Endothelial cell of umbilical vein (primary cell): ENCODE measurements around the gene PCDHA7. TPM values are rescaled to one million over a fixed set of nuclear protein-coding genes. Genes with fewer than 3 reads are reported as not detected.

Experiments used
- BruUV-seq: library from RNA; stranded (reverse); fragments of 400-500 nt; replicated peaks from 2 replicates; lab custom pipeline; 2021; lab: Mats Ljungman, UMichigan
- CTCF ChIA-PET: fragments of 300-600, 350-600 bp; sonication (Branson Sonifier 250); formaldehyde crosslinking; loops from one replicate; lab custom pipeline; 2021; ENCODE audit warnings: antibody characterized with exemption, inconsistent platforms; lab: Charles Lee
- POLR2A ChIA-PET: fragments of 300-600, 350-600 bp; sonication (Branson Sonifier 250); formaldehyde crosslinking; loops from one replicate; lab custom pipeline; 2021; ENCODE audit warnings: antibody characterized with exemption, inconsistent platforms; lab: Charles Lee
- DNase-seq: peaks from one replicate; pipeline ENCODE4 v3.0.0-alpha.2; 2011; ENCODE audit warnings: low read depth, low spot score
- FAIRE-seq: peaks from 2 replicates; lab custom pipeline; 2011; peaks lifted over from hg19 to GRCh38; lab: Jason Lieb, UNC
- H2AFZ ChIP-seq: 2 replicates; pipeline ENCODE4 v1.6.0; 2012; ENCODE audit warnings: low read depth, low read length, control low read depth, inconsistent platforms
- H3K27ac ChIP-seq: 2 replicates; pipeline ENCODE4 v1.5.1; 2011; ENCODE audit warnings: low read depth, mild to moderate bottlenecking, control low read depth, low read length, moderate library complexity; ENCODE audit not compliant: insufficient read depth
- H3K27me3 ChIP-seq, 2 experiments: 2 replicates each; pipeline versions ENCODE4 v1.6.0 to v1.6.1; 2011; ENCODE audit warnings: low read length in 2 of 2, mixed read lengths in 1 of 2; ENCODE audit not compliant: control insufficient read depth in 2 of 2, insufficient read depth in 2 of 2
- H3K36me3 ChIP-seq, 2 experiments: 2 replicates in 1 of 2; 3 replicates in 1 of 2; pipeline ENCODE4 v1.5.1; 2011; ENCODE audit warnings: low read length in 2 of 2, mild to moderate bottlenecking in 1 of 2, moderate library complexity in 1 of 2; ENCODE audit not compliant: control insufficient read depth in 2 of 2, insufficient read depth in 2 of 2; ENCODE audit errors: extremely low read depth in 1 of 2
- H3K4me1 ChIP-seq: 3 replicates; pipeline ENCODE4 v1.5.1; 2011; ENCODE audit warnings: mild to moderate bottlenecking, low read length; ENCODE audit not compliant: control insufficient read depth, insufficient read depth; ENCODE audit errors: extremely low read depth
- H3K4me2 ChIP-seq: 2 replicates; pipeline ENCODE4 v1.6.1; 2011; ENCODE audit warnings: low read length, control low read depth, mixed read lengths; ENCODE audit not compliant: insufficient read depth
- H3K4me3 ChIP-seq, 3 experiments: fragments of 200-600 bp in 1 of 3; sonication (generic), shearing (Covaris generic) in 1 of 3; replicated peaks in 1 of 3; 2 replicates each; pipeline ENCODE4 v1.5.1; 2011 to 2016; ENCODE audit warnings: control low read depth in 3 of 3, low read length in 3 of 3, mild to moderate bottlenecking in 2 of 3, inconsistent platforms in 1 of 3, low read depth in 1 of 3, moderate library complexity in 1 of 3; ENCODE audit not compliant: insufficient read depth in 1 of 3
- H3K79me2 ChIP-seq: 2 replicates; pipeline ENCODE4 v1.6.0; 2012; ENCODE audit warnings: low read length, inconsistent platforms; ENCODE audit not compliant: control insufficient read depth, insufficient read depth
- H3K9ac ChIP-seq: replicated peaks from 2 replicates; pipeline ENCODE3; 2011; ENCODE audit warnings: low read length, control low read depth; ENCODE audit not compliant: insufficient read depth; ENCODE audit errors: extremely low read depth
- H3K9me1 ChIP-seq: replicated peaks from 3 replicates; pipeline ENCODE4 v1.6.0; 2011; ENCODE audit warnings: mild to moderate bottlenecking, low read length; ENCODE audit not compliant: control insufficient read depth, insufficient read depth; ENCODE audit errors: extremely low read depth
- H3K9me3 ChIP-seq: replicated peaks from 2 replicates; pipeline ENCODE4 v1.5.1; 2012; ENCODE audit warnings: low read length, inconsistent platforms; ENCODE audit not compliant: control insufficient read depth, insufficient read depth
- H4K20me1 ChIP-seq: replicated peaks from 2 replicates; pipeline ENCODE3; 2011; ENCODE audit warnings: mild to moderate bottlenecking, low read length; ENCODE audit not compliant: control insufficient read depth, insufficient read depth; ENCODE audit errors: extremely low read depth
- CTCF ChIP-seq, 2 donors: IDR thresholded peaks; 1 replicate in 1 of 2; 2 replicates in 1 of 2; pipeline ENCODE4 v1.5.1; 2011; ENCODE audit warnings: low read length in 2 of 2, mild to moderate bottlenecking in 2 of 2, moderate library complexity in 2 of 2, control low read depth in 1 of 2, inconsistent platforms in 1 of 2, low read depth in 1 of 2; ENCODE audit not compliant: insufficient read depth in 1 of 2; ENCODE audit errors: extremely low read depth in 1 of 2
- EZH2 ChIP-seq: IDR thresholded peaks from 2 replicates; pipeline ENCODE4 v1.6.1; 2012; ENCODE audit warnings: borderline replicate concordance, low read depth, mild to moderate bottlenecking, moderate library complexity, low read length, inconsistent platforms; ENCODE audit not compliant: severe bottlenecking
- FOS ChIP-seq: IDR thresholded peaks from 2 replicates; pipeline ENCODE4 v1.6.1; 2011; ENCODE audit warnings: mild to moderate bottlenecking, low read length, moderate library complexity, borderline replicate concordance; ENCODE audit not compliant: insufficient read depth
- GATA2 ChIP-seq: IDR thresholded peaks from 2 replicates; pipeline ENCODE4 v1.7.0; 2011; ENCODE audit warnings: low read depth, mild to moderate bottlenecking, moderate library complexity, mixed read lengths, low read length; ENCODE audit not compliant: insufficient read length, insufficient read depth
- JUN ChIP-seq: IDR thresholded peaks from 2 replicates; pipeline ENCODE4 v1.6.1; 2011; ENCODE audit warnings: borderline replicate concordance, low read depth; ENCODE audit not compliant: insufficient read length, insufficient read depth
- MAX ChIP-seq: IDR thresholded peaks from 2 replicates; pipeline ENCODE4 v1.6.1; 2011; ENCODE audit not compliant: insufficient read depth, insufficient read length
- MYC ChIP-seq: IDR thresholded peaks from one replicate; pipeline ENCODE4 v1.6.1; 2011; ENCODE audit warnings: mild to moderate bottlenecking, low read depth, low read length
- POLR2A ChIP-seq: IDR thresholded peaks from 2 replicates; pipeline ENCODE4 v1.6.1; 2012; ENCODE audit warnings: low read depth, mild to moderate bottlenecking, control low read depth, low read length
- POLR2AphosphoS5 ChIP-seq: IDR thresholded peaks from 2 replicates; pipeline ENCODE4 v1.6.1; 2012; ENCODE audit warnings: low read depth, mild to moderate bottlenecking, control low read depth, low read length, moderate library complexity; ENCODE audit not compliant: insufficient read depth
- dilution Hi-C: fragments of 300-500 bp; cut with MboI; formaldehyde crosslinking; loops from one replicate; pipeline ENCODE4 v1.15.0; 2019; ENCODE audit warnings: low sequenced_read_pairs; ENCODE audit not compliant: extremely low pct_ligation_motif_present
- intact Hi-C: fragments of 100-400 bp; cut with micrococcal nuclease; formaldehyde crosslinking; loops from one replicate; pipeline ENCODE4 v1.10.0; 2022
- polyA plus RNA-seq, 4 experiments: library from polyadenylated mRNA; depleted of rRNA in 3 of 4; stranded (reverse) in 3 of 4; unstranded in 1 of 4; fragments of >200 nt; gene quantifications; 2 replicates each; pipeline versions ENCODE4 v1.2.1 to v1.2.3, GENCODE V29; 2011 to 2012; ENCODE audit warnings: missing spikeins in 1 of 4
- total RNA-seq: library from RNA; stranded (reverse); gene quantifications from 2 replicates; pipeline ENCODE4 v1.2.3, GENCODE V29; 2021

The PCDHA7 gene
- total and polyA plus RNA-seq, 2 donors (not counting 3 experiments of a cell fraction or from before 2014, with no cell fraction given), result 0.07 TPM; not detected in 1

DNA sequence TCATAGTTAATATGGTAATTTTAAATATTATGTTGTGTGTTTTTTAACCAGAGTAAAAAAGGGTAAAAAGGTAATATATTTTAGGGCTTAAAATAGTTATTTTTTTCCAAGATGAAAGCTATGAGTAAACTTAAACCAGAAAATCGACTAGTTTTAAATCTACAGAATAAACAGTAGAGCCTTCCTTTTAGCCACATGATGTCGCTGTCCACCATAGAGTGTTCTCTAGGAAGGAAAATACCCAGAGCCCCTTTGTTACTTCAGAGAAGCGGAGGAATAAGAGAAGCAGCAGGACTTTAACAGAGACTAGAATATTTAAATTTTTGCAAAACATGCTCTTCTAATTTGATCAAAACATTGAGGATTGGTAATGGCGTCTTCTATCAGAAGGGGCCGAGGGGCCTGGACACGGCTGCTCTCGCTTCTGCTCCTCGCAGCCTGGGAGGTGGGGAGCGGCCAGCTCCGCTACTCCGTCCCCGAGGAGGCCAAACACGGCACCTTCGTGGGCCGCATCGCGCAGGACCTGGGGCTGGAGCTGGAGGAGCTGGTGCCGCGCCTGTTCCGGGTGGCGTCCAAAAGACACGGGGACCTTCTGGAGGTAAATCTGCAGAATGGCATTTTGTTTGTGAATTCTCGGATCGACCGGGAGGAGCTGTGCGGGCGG, 39.3 kb upstream of the PCDHA7 start, which contains the start of gene PCDHA2:
PCDHA2 (plus strand) TSS at position 258 of the 664 bp plus-strand sequence.
- intact Hi-C loops (no loop called here), dilution Hi-C loops (no loop called here)
- no peak within 1 kb of the TSS for H3K9ac ChIP-seq
- TF ChIP-seq GATA2 (no peak), MAX (no peak), FOS (no peak), CTCF (IDR thresholded peaks at IDR 0.05; ENCODE audit: extremely low read depth in 1 of 2, insufficient read depth in 1 of 2, low read depth in 1 of 2, low read length in 2 of 2) (no peak), POLR2A (no peak), POLR2AphosphoS5 (no peak), MYC (no peak), JUN (no peak), EZH2 (no peak)
- H3K36me3 ChIP-seq, result no peaks in the 10 kb centered on the region
- ChIA-PET POLR2A (no interaction called here), CTCF (interaction anchor here (1.0 to 1.8 kb wide), 3 partner anchors 11 to 246 kb away, joined by 4 to 5 read pairs (median 4); no protein-coding TSS in a partner anchor)
- no peaks in the 10 kb centered on the region for H4K20me1 ChIP-seq
- BruUV-seq, result no TSS peak
- H3K79me2 ChIP-seq, result no peaks in the 10 kb centered on the region
- no peaks in the 10 kb centered on the region for H3K9me1 ChIP-seq
- H3K27ac ChIP-seq, result no peak within 1 kb of the TSS
- no peak within 1 kb of the TSS for H2AFZ ChIP-seq
- no peak for DNase-seq
- no peaks in the 10 kb centered on the region for H3K4me1 ChIP-seq
- H3K27me3 ChIP-seq, result no peaks in the 10 kb centered on the region
- no peak for FAIRE-seq
- H3K4me2 ChIP-seq, result no peak within 1 kb of the TSS
- no peaks in the 10 kb centered on the region for H3K9me3 ChIP-seq
- no peak within 1 kb of the TSS for H3K4me3 ChIP-seq
